Smooth muscle cell (in vitro differentiated cells): Measurements from ENCODE around the gene COL4A1. TPM values are rescaled to one million over a fixed set of nuclear protein-coding genes. Genes with fewer than 3 reads are reported as not detected.
A peak's percentile ranks its signal among the peaks of the same experiment; 100 is the strongest.

ENCODE experiments used
- DNase-seq: peaks from one replicate; lab custom pipeline; 2025; ENCODE audit not compliant: unreplicated experiment; lab: John Stamatoyannopoulos, UW
- H2AFZ ChIP-seq: fragments of 200-600 bp; sonication (generic); 2 replicates; pipeline ENCODE4 v1.6.0; 2016; ENCODE audit warnings: antibody characterized with exemption, low read depth, mild to moderate bottlenecking
- H3F3A ChIP-seq: fragments of 200-600 bp; sonication (generic); 2 replicates; pipeline ENCODE4 v1.6.0; 2017; ENCODE audit warnings: antibody characterized with exemption, low read depth
- H3K27ac ChIP-seq: fragments of 200-600 bp; sonication (generic); 2 replicates; pipeline ENCODE4 v1.5.1; 2016; ENCODE audit warnings: low read depth, mild to moderate bottlenecking
- H3K27me3 ChIP-seq: fragments of 200-600 bp; sonication (generic); 2 replicates; pipeline ENCODE4 v1.6.1; 2016; ENCODE audit warnings: low read depth, mild to moderate bottlenecking
- H3K36me3 ChIP-seq: fragments of 200-600 bp; sonication (generic); 2 replicates; pipeline ENCODE4 v1.5.1; 2016; ENCODE audit warnings: low read depth
- H3K4me1 ChIP-seq: fragments of 200-600 bp; sonication (generic); 2 replicates; pipeline ENCODE4 v1.5.1; 2016; ENCODE audit warnings: low read depth
- H3K4me2 ChIP-seq: fragments of 200-600 bp; sonication (generic); 2 replicates; pipeline ENCODE4 v1.6.0; 2016; ENCODE audit warnings: mild to moderate bottlenecking
- H3K4me3 ChIP-seq: fragments of 200-600 bp; sonication (generic); 2 replicates; pipeline ENCODE4 v1.5.1; 2016; ENCODE audit warnings: mild to moderate bottlenecking
- H3K79me2 ChIP-seq: fragments of 200-600 bp; sonication (generic); 2 replicates; pipeline ENCODE4 v1.6.0; 2016; ENCODE audit warnings: low read depth, mild to moderate bottlenecking
- H3K9ac ChIP-seq: fragments of 200-600 bp; sonication (generic); 2 replicates; pipeline ENCODE4 v1.6.0; 2016; ENCODE audit warnings: low read depth
- H3K9me3 ChIP-seq: fragments of 200-600 bp; sonication (generic); replicated peaks from 2 replicates; pipeline ENCODE4 v1.5.1; 2016; ENCODE audit warnings: low read depth
- H4K20me1 ChIP-seq: fragments of 200-600 bp; sonication (generic); 2 replicates; pipeline ENCODE4 v1.6.0; 2016; ENCODE audit warnings: low read depth
- CTCF ChIP-seq: fragments of 200-600 bp; sonication (generic); IDR thresholded peaks from 2 replicates; pipeline ENCODE4 v1.5.1; 2017; ENCODE audit warnings: borderline replicate concordance, mild to moderate bottlenecking, antibody characterized with exemption; ENCODE audit not compliant: insufficient read depth, poor library complexity, severe bottlenecking
- WGBS: methylation state at CpG from one replicate; pipeline ENCODE4 v1.1.7; 2016; ENCODE audit warnings: low lambda C conversion rate; 5-methylcytosine and 5-hydroxymethylcytosine counted together
- polyA plus RNA-seq: library from polyadenylated mRNA; unstranded; fragments of >200 nt; fragmentation: Nextera tagmentation; extraction: Ambion mirVana; gene quantifications from 2 replicates; pipeline ENCODE4 v1.2.1, GENCODE V29; 2016
- total RNA-seq: library from RNA; depleted of rRNA; stranded (reverse); fragments of >200 nt; gene quantifications from 2 replicates; pipeline ENCODE4 v1.2.3, GENCODE V29; 2014

COL4A1 gene
- total and polyA plus RNA-seq, 2 experiments from 2014 or later, result 2,409 to 4,372 TPM

DNA sequence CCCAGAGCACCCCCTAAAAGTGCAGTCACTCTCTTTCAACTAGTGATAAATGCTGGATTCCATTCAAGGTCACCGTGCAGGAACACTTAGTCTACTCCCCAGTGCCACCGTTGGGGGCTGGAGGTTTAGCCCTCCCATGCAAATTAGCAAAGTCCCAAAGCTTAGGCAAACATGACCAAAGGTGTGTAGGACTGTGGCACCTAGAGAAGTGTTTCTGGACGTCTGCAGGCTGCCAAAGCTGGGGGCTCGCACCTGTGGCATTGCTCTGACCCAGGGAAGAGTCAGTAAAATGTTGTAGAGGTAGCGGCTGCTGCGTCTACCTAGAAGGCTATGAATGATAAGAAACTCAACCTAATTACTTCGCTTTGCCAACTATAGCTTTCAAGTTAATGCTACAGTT is 13.9 kb downstream of the COL4A1 start:
- peaks cover 4% of the 10 kb centered on the region for H3K36me3 ChIP-seq
- peaks cover 97% of the 10 kb centered on the region for H3K79me2 ChIP-seq
- H2AFZ ChIP-seq, result no peak overlapping the region
- WGBS, result 95% methylated on average over 7 of the region's 7 CpGs
- H3K27me3 ChIP-seq, result no peaks in the 10 kb centered on the region
- DNase-seq, result no peak
- TF ChIP-seq CTCF, result no peak
- no peak overlapping the region for H3K4me3 ChIP-seq
- peaks cover 10% of the 10 kb centered on the region for H3K4me1 ChIP-seq
- no peak overlapping the region for H3K4me2 ChIP-seq
- H3K9ac ChIP-seq, result no peak overlapping the region
- peaks cover 56% of the 10 kb centered on the region for H3F3A ChIP-seq
- no peak overlapping the region for H3K27ac ChIP-seq
- peaks cover 100% of the 10 kb centered on the region for H4K20me1 ChIP-seq
- H3K9me3 ChIP-seq, result no peaks in the 10 kb centered on the region

- H3K9ac ChIP-seq, result no peak overlapping the region
- no peak overlapping the region for H2AFZ ChIP-seq
- peaks cover 100% of the 10 kb centered on the region for H4K20me1 ChIP-seq
- peaks cover 4% of the 10 kb centered on the region for H3K36me3 ChIP-seq
- H3K9me3 ChIP-seq, result no peaks in the 10 kb centered on the region
- H3K79me2 ChIP-seq, result peaks cover 97% of the 10 kb centered on the region
- H3K4me2 ChIP-seq, result no peak overlapping the region
- H3K27me3 ChIP-seq, result no peaks in the 10 kb centered on the region
- no peak for DNase-seq
- peak overlapping the region; percentile 46 for H3K27ac ChIP-seq
- H3K4me3 ChIP-seq, result no peak overlapping the region
- peaks cover 49% of the 10 kb centered on the region for H3F3A ChIP-seq
- 90% methylated on average over 9 of the region's 9 CpGs for WGBS
- peaks cover 13% of the 10 kb centered on the region for H3K4me1 ChIP-seq
- no peak for TF ChIP-seq CTCF
These were observed 15.7 kb downstream of the COL4A1 start for GRCh38 chr13:110291286-110291685.

DNA sequence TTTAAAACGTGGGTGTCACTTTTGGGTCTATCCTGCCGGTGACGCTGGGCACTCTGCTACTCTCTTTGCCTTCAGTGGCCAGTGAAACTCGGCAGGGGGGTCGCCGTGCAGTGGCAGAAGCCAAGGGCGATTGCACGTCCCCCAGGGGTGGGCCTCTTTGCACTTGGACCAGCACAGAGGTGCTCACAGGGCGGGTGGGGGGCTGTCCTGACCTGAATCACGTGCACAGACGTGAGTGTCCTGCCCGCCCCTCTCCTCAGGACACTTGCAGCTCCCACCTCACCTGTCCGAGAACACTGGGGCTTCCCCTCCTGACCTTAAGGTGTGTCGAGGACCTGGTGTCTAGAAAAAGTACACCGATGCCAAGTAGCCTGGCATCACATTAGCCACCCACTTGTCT is 16.1 kb downstream of the COL4A1 start:
- no peak overlapping the region for H3K4me3 ChIP-seq
- no peaks in the 10 kb centered on the region for H3K27me3 ChIP-seq
- H3K36me3 ChIP-seq, result peaks cover 4% of the 10 kb centered on the region
- no peak for DNase-seq
- 94% methylated on average over 15 of the region's 15 CpGs for WGBS
- TF ChIP-seq CTCF, result no peak
- H3K9ac ChIP-seq, result no peak overlapping the region
- peaks cover 97% of the 10 kb centered on the region for H3K79me2 ChIP-seq
- H3K27ac ChIP-seq, result peak overlapping the region; percentile 46
- no peaks in the 10 kb centered on the region for H3K9me3 ChIP-seq
- no peak overlapping the region for H3K4me2 ChIP-seq
- H3F3A ChIP-seq, result peaks cover 49% of the 10 kb centered on the region
- H2AFZ ChIP-seq, result no peak overlapping the region
- peaks cover 15% of the 10 kb centered on the region for H3K4me1 ChIP-seq
- H4K20me1 ChIP-seq, result peaks cover 100% of the 10 kb centered on the region

DNA sequence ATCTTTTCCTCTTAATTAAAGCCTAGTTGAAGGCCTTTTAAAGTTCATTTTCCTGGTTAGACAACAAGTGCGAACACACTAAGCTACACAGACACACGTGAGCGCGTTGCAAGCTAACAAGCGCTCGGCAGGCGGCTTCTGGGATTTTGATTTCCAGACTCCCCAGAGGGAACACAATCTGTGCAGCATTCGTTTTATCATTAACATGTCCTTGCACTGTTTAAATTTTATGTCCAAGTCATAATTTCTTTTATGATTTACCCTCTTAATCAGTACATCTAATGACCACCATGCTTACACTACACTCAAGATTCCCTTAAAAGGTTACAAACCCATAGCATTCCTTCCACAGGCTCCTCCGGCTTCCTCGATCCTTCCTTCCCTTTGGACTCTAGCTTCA is 16.8 kb downstream of the COL4A1 start:
- Histone ChIP-seq H4K20me1 (peaks cover 100% of the 10 kb centered on the region), H3K79me2 (peaks cover 97% of the 10 kb centered on the region)

More for the DNA sequence above, 16.8 kb downstream of the COL4A1 start:
- DNase-seq, result no peak
- Histone ChIP-seq H3F3A (peaks cover 49% of the 10 kb centered on the region), H3K4me2 (no peak overlapping the region), H3K27ac (peak overlapping the region; percentile 46), H2AFZ (no peak overlapping the region), H3K9ac (no peak overlapping the region), H3K9me3 (no peaks in the 10 kb centered on the region), H3K36me3 (peaks cover 4% of the 10 kb centered on the region), H3K4me3 (no peak overlapping the region), H3K4me1 (peaks cover 15% of the 10 kb centered on the region), H3K27me3 (no peaks in the 10 kb centered on the region)
- no peak for TF ChIP-seq CTCF
- WGBS, result 86% methylated on average over 10 of the region's 10 CpGs
